GM18858 (cell line): ENCODE measurements around the gene CD93.

ENCODE experiments used
- ATAC-seq: cut with Tn5 transposase; IDR thresholded peaks from one replicate; pipeline ENCODE4 v1.9.1; 2021; ENCODE audit not compliant: unreplicated experiment

Gene CD93

GRCh38 chr20:23039136-23039875, 46.8 kb downstream of the CD93 start:
- ATAC-seq: no peak

- ATAC-seq: no peak
Measured at GRCh38 chr20:23037017-23037481, 49.1 kb downstream of the CD93 start.

DNA sequence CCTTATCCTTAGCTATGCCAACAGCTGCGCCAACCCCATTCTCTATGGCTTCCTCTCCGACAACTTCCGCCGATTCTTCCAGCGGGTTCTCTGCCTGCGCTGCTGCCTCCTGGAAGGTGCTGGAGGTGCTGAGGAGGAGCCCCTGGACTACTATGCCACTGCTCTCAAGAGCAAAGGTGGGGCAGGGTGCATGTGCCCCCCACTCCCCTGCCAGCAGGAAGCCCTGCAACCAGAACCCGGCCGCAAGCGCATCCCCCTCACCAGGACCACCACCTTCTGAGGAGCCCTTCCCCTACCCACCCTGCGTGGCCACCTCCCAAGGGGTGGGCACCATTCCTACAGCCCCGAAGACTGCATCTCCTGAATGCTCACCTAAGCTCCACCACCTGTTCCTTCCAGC, 49.8 kb downstream of the CD93 start:
- ATAC-seq: no peak

DNA sequence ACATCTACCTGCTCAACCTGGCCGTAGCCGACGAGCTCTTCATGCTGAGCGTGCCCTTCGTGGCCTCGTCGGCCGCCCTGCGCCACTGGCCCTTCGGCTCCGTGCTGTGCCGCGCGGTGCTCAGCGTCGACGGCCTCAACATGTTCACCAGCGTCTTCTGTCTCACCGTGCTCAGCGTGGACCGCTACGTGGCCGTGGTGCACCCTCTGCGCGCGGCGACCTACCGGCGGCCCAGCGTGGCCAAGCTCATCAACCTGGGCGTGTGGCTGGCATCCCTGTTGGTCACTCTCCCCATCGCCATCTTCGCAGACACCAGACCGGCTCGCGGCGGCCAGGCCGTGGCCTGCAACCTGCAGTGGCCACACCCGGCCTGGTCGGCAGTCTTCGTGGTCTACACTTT, 50.4 kb downstream of the CD93 start:
- no peak for ATAC-seq

DNA sequence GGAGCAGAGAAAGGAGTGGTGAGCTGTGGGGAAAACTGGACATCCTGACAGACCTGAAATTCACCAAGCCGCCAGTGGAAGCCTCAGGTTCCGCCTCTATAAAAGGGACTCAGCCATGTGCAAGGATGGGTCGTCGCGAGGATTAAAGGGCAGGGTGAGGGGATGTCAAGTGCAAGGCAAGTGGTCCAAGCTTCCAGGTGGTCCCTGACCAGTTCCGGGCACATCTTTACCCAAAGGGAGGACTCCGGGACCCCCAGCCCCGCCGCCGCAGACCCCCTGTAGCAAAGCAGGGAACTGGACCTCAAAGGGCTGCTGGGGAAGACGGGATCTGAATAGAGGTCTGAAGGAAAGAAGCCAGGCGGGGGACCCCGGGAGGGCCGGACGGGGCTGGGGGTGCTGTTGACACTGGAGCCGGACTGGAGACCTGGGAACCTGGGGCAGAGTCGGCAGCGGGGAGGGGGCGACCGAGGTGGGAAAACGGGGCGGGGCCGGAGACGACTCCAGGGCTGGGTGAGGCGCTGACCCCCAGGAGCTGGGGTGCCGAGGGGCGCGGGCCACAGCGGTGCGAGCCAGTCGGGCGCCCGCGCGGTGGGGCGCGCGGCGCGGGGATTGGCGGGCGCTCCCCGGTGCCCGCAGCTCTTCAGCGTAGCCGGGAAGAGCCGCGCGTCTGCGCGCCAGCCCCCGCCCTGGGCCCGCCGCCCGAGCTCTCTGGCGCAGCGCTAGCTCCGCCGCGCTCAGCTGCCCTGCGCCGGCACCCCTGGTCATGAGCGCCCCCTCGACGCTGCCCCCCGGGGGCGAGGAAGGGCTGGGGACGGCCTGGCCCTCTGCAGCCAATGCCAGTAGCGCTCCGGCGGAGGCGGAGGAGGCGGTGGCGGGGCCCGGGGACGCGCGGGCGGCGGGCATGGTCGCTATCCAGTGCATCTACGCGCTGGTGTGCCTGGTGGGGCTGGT, 51.1 kb downstream of the CD93 start, which contains the start of gene SSTR4:
Gene SSTR4, plus strand, starts transcription at position 592 of the 951 bp plus-strand sequence. Its CDS starts 172 bp downstream, at position 764.
- no peak for ATAC-seq

DNA sequence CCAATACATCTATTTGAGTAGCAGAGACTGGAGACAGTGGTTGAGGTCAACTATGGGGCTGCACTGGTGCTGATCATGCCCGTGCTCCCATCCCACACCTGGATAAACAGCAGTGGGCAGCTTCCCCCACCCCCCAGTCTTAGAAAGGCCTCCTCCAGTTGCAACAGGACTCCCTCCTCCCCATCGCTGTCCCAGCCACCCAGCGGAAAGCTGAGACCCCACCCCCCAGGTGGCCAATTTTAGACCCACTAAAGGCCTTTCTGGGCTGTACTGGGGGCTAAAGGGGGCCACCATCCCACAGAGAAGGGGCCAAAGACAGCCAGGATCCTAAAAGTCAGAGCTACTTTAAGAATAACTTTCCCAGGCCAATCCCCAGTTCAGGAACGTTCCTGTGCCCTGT, 52.2 kb downstream of the CD93 start:
- no peak for ATAC-seq

GRCh38 chr20:23032750-23033078, 53.4 kb downstream of the CD93 start:
- ATAC-seq: no peak

- no peak for ATAC-seq
Measured at GRCh38 chr20:23032056-23032749, 53.9 kb downstream of the CD93 start.

DNA sequence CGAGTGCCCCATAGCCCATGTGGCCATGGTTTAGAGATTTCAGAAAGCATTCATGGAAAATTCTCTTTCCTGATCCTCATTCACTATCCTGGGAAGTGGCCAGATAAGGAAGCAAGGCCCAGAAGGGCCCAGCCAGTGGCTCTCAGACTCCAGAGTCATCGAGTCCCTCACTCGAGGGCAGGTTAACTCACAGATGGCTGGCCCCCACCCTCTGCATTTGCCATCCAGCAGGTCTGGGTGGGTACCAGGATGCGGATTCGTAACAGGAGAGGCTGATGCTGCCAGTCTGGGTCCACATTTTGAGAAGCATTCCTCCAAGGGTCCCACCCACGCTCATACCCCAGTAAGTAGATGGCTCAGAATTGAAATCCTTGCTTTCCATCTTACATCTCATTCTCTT, 54.8 kb downstream of the CD93 start:
- no peak for ATAC-seq
